KMS-11 (cell line): ENCODE measurements around the gene ANTKMT.

Source experiments
- H2AFZ ChIP-seq: fragments of 200-600 bp; sonication (generic); 2 replicates; pipeline ENCODE4 v1.6.1; 2016; ENCODE audit warnings: antibody characterized with exemption, mixed run types, low read depth
- H3K27ac ChIP-seq: fragments of 200-600 bp; sonication (generic); 2 replicates; pipeline ENCODE4 v1.6.1; 2016; ENCODE audit warnings: mild to moderate bottlenecking, mixed run types
- H3K27me3 ChIP-seq: fragments of 200-600 bp; sonication (generic); 2 replicates; pipeline ENCODE4 v1.6.1; 2017; ENCODE audit warnings: mild to moderate bottlenecking, low read depth, mixed run types, moderate library complexity; ENCODE audit not compliant: insufficient read depth
- H3K36me3 ChIP-seq: fragments of 200-600 bp; sonication (generic); 2 replicates; pipeline ENCODE4 v1.6.1; 2017; ENCODE audit warnings: mild to moderate bottlenecking, mixed run types; ENCODE audit not compliant: insufficient read depth
- H3K4me1 ChIP-seq: fragments of 200-600 bp; sonication (generic); 2 replicates; pipeline ENCODE4 v1.6.1; 2016; ENCODE audit warnings: mild to moderate bottlenecking, low read depth, mixed run types; ENCODE audit not compliant: poor library complexity, severe bottlenecking
- H3K4me2 ChIP-seq: fragments of 200-600 bp; sonication (generic); 2 replicates; pipeline ENCODE4 v1.7.0; 2016; ENCODE audit warnings: mild to moderate bottlenecking, mixed run types
- H3K4me3 ChIP-seq: fragments of 200-600 bp; sonication (generic); IDR thresholded peaks from 2 replicates; pipeline ENCODE4 v1.6.1; 2017; ENCODE audit warnings: low read depth, low read length, mixed read lengths; ENCODE audit not compliant: insufficient read depth
- H3K79me2 ChIP-seq: fragments of 200-600 bp; sonication (generic); 2 replicates; pipeline ENCODE4 v1.6.1; 2016; ENCODE audit warnings: low read depth, mixed run types; ENCODE audit not compliant: insufficient read depth
- H3K9ac ChIP-seq: fragments of 200-600 bp; sonication (generic); 2 replicates; pipeline ENCODE4 v1.6.1; 2016; ENCODE audit warnings: mild to moderate bottlenecking, mixed run types
- H4K20me1 ChIP-seq: fragments of 200-600 bp; sonication (generic); 2 replicates; pipeline ENCODE4 v1.6.1; 2016; ENCODE audit warnings: mild to moderate bottlenecking, mixed run types; ENCODE audit not compliant: insufficient read depth
- TF ChIP-seq, protein P1 (sequence below): fragments of 200-600 bp; sonication (generic); conservative IDR thresholded peaks from 2 replicates; pipeline ENCODE4 v1.6.1; 2017; ENCODE audit warnings: low read depth, mild to moderate bottlenecking, antibody characterized with exemption, low read length, moderate library complexity, mixed read lengths

ANTKMT gene

DNA sequence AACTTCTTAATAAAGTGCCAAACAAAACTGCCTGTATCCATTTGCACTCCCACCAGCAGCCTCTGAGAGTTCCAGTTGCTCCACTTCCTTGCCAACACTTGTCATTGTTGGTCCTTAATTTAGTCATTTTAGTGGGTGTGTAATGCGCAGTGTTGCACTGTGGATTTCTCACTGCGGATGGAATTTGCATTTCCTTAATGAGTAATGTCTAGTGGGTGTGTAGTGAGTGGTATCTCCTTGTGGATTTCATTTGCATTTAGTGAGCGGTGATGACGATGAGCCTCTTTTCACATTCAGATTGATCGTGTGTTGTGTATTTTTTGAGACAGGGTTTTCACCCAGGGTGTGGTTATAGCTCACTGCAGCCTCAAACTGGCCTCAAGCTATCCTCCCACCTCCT is 35.5 kb downstream of the ANTKMT start:
- Histone ChIP-seq H3K27ac (no peak overlapping the region), H3K4me3 (no peak overlapping the region), H3K27me3 (peaks cover 93% of the 10 kb centered on the region), H3K4me2 (no peak overlapping the region), H2AFZ (no peak overlapping the region), H3K79me2 (no peaks in the 10 kb centered on the region), H3K4me1 (no peaks in the 10 kb centered on the region), H4K20me1 (no peaks in the 10 kb centered on the region), H3K9ac (no peak overlapping the region), H3K36me3 (no peaks in the 10 kb centered on the region)
- TF ChIP-seq, protein P1, sequence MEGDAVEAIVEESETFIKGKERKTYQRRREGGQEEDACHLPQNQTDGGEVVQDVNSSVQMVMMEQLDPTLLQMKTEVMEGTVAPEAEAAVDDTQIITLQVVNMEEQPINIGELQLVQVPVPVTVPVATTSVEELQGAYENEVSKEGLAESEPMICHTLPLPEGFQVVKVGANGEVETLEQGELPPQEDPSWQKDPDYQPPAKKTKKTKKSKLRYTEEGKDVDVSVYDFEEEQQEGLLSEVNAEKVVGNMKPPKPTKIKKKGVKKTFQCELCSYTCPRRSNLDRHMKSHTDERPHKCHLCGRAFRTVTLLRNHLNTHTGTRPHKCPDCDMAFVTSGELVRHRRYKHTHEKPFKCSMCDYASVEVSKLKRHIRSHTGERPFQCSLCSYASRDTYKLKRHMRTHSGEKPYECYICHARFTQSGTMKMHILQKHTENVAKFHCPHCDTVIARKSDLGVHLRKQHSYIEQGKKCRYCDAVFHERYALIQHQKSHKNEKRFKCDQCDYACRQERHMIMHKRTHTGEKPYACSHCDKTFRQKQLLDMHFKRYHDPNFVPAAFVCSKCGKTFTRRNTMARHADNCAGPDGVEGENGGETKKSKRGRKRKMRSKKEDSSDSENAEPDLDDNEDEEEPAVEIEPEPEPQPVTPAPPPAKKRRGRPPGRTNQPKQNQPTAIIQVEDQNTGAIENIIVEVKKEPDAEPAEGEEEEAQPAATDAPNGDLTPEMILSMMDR: no peak

DNA sequence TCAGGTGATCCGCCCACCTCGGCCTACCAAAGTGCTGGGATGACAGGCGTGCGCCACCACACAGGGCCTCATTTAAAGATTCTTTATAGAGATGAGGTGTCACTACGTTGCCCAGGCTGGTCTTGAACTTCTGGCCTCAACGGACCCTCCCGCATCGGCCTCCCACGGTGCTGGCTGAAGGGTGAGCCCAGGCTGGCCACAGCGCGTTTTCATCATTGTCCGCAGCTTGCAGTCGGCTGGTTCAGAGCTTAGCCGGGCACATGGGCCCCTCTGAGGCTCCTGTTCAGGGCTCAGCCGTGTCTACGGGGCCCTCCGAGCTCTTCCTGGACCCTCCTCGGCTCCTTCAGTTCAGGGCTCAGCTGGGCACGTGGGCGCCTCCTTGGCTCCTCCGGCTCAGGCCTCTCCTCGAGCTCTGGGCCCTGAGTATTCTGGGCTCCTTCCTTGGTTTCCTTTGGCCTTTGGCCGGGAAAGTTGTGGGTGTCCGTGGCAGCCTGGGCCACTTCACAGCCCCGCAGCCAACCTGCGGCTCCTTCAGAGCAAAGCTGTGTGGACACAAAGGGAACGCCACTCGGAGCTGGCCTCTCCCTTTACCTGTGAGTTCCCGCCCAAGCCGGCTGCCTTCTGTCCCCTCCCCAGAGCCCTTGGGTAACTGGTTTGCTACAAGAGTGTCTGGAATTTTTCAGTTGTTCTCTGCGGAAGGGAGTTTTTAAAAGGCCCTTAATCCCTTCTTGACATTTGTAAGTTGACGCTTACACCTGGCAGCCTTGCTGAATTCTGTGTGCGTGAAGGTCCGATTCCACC is 38.4 kb downstream of the ANTKMT start:
- peaks cover 91% of the 10 kb centered on the region for H3K27me3 ChIP-seq
- no peak overlapping the region for H3K4me2 ChIP-seq
- H3K4me3 ChIP-seq: no peak overlapping the region
- H3K79me2 ChIP-seq: no peaks in the 10 kb centered on the region
- H3K9ac ChIP-seq: no peak overlapping the region
- H3K4me1 ChIP-seq: no peaks in the 10 kb centered on the region
- H4K20me1 ChIP-seq: no peaks in the 10 kb centered on the region
- H2AFZ ChIP-seq: no peak overlapping the region
- H3K27ac ChIP-seq: no peak overlapping the region
- TF ChIP-seq, protein P1: no peak
- H3K36me3 ChIP-seq: no peaks in the 10 kb centered on the region

DNA sequence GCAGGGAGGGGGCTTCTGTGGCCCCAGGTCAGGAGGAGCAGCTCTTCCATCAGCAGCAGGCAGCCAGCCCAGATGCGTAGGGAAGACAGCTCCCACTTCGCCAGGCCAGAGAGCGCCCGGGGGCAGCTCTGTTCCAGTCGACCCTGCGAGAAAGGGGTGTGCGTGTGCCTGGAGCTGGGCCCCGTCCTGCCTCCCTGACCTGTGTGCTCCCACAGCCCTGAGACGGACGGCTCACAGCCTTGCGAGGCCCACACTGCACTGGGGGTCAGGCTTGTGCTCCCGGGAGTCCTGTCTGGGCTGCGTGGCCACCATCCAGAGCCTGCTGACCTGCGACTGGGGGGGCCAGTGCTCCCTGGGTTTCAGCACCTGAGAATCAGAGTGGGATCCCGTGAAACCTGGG is 39.1 kb downstream of the ANTKMT start:
- H3K79me2 ChIP-seq: no peaks in the 10 kb centered on the region
- H3K4me2 ChIP-seq: no peak overlapping the region
- TF ChIP-seq, protein P1: no peak
- peaks cover 91% of the 10 kb centered on the region for H3K27me3 ChIP-seq
- no peaks in the 10 kb centered on the region for H4K20me1 ChIP-seq
- no peaks in the 10 kb centered on the region for H3K4me1 ChIP-seq
- no peak overlapping the region for H3K27ac ChIP-seq
- no peak overlapping the region for H3K4me3 ChIP-seq
- H3K9ac ChIP-seq: no peak overlapping the region
- no peak overlapping the region for H2AFZ ChIP-seq
- no peaks in the 10 kb centered on the region for H3K36me3 ChIP-seq

DNA sequence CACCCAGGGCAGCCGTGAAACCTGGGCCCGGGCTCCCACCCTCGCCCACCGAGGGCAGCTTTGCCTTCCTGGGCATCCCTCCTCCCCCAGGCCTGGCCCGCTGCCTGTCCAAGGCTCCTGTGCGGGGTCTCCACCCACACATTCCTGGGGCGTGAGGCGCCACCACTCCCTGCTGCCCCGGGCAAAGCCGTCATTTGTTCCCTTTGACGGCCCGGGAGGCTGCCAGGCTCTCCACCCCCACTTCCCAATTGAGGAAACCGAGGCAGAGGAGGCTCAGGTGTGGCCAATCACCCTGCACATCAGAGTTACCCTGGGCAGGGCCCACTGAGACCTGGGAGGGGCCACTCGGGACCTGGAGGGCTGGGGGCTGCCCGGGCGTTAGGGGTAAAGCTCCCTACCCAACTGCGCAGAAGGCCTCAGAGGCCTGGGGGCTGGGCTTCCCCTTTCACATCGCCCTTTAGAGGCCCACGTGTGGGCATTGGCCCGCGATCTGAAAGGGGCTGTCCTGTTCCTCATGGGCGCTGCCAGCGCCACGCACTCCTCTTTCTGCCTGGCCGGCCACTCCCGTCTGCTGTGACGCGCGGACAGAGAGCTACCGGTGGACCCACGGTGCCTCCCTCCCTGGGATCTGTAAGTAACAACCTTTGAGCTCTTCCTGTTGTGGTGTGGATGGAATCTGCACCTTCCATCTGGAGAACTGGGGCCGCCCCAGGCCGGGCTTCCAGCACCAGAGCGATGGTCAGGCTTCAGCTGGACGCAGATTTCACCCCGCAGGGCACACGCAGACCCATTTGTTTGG is 39.8 kb downstream of the ANTKMT start, which contains the start of gene MSLN:
MSLN (plus strand) TSS at position 190 of the 799 bp plus-strand sequence. CDS start 1,947 bp downstream, outside the sequence.
- Histone ChIP-seq H3K79me2 (no peaks in the 10 kb centered on the region), H3K9ac (no peak within 1 kb of the TSS), H3K4me2 (no peak within 1 kb of the TSS), H3K36me3 (no peaks in the 10 kb centered on the region), H3K27ac (no peak within 1 kb of the TSS), H2AFZ (no peak within 1 kb of the TSS), H3K4me3 (no peak within 1 kb of the TSS), H4K20me1 (no peaks in the 10 kb centered on the region), H3K27me3 (peaks cover 89% of the 10 kb centered on the region), H3K4me1 (no peaks in the 10 kb centered on the region)
- TF ChIP-seq, protein P1: no peak
